Amygdala (tissue), 56 donors: ENCODE measurements around the gene USP3.

ENCODE experiments used
- DNase-seq, 56 donors: peaks; one replicate each; lab custom pipeline; 2025; lab: John Stamatoyannopoulos, UW

USP3 gene

DNA sequence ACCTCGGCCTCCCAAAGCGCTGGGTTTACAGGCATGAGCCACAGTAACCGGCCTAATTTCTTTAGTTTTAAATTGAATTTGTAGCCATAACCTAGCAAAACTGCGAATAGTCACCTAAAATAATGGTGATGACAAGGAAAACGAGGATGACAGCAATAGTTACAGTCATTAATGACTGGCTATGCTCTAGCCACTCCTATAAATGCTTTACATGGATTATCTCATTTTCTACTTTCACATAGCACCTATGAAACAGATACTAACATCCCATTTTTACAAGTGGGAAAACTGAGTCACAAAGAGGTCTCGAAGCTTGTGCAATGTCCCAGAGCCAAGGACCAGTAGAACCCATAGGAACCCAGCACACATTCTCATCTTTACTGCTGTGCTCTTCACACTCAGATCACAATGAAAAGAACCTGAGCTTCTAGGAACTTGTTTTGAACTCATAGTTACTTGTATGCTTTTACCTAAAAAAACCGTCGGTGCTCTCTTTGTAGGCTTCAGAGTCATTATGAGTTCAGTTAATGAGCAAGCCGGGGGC is 132.2 kb downstream of the USP3 start:
- DNase-seq: no peak

- no peak for DNase-seq
Observed at GRCh38 chr15:63638839-63639238, 134.4 kb downstream of the USP3 start.

DNA sequence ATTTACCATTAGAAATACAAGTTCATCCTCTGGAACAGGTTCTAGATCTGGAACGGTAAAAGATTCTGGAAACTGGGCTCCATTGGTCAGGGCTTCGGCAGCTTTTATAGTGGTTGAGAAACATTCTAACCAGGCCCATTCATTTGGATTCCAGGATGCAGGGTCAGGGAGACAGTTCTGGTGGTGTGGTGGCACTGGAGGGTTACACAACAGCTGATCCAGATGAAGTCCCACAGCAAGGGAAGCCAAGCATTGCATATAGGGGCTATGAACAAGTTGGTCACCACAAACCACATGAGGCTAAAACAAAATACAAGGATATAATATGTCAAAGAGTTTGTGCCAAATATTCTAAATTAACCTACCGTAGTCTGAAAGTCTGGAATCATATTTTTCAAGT is 135.8 kb downstream of the USP3 start:
- no peak for DNase-seq
